Astrocyte of the cerebellum (primary cell): ENCODE measurements around the gene SPON1.

Experiments
- DNase-seq: peaks from one replicate; pipeline ENCODE4 v3.0.0-alpha.2; 2011; ENCODE audit warnings: low read depth
- H3K4me3 ChIP-seq: 2 replicates; pipeline ENCODE4 v1.5.1; 2011; ENCODE audit warnings: mild to moderate bottlenecking, low read depth, low read length, moderate library complexity
- in situ Hi-C: cut with HindIII; loops from 2 replicates; pipeline ENCODE4 v1.10.0; 2017; ENCODE audit warnings: low sequenced_read_pairs
- TF ChIP-seq, protein P1 (sequence below): IDR thresholded peaks from 2 replicates; pipeline ENCODE4 v1.5.1; 2012; ENCODE audit warnings: low read length, low read depth, moderate library complexity, mild to moderate bottlenecking; ENCODE audit errors: missing control alignments

Gene SPON1

DNA sequence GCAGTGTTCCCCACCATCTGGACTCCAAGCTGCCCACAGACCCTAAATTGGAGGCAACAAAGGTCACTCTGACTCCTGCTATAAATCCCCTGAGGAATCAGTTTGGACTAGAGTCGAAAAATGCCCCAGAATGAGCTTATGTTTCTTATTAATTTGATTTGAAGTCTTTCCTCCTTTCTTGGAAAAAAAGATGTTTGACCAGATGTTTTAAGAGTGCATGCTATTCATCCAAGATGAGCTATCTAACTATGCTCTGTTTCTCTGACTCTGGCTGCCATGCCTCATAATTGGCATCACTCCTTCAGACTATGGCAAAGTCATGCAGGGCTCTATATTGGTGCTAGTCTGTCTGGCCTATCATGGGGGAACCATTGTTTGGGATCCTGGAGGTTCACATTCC lies 174.0 kb downstream of the SPON1 start:
- no peak overlapping the region for H3K4me3 ChIP-seq
- TF ChIP-seq, protein P1, sequence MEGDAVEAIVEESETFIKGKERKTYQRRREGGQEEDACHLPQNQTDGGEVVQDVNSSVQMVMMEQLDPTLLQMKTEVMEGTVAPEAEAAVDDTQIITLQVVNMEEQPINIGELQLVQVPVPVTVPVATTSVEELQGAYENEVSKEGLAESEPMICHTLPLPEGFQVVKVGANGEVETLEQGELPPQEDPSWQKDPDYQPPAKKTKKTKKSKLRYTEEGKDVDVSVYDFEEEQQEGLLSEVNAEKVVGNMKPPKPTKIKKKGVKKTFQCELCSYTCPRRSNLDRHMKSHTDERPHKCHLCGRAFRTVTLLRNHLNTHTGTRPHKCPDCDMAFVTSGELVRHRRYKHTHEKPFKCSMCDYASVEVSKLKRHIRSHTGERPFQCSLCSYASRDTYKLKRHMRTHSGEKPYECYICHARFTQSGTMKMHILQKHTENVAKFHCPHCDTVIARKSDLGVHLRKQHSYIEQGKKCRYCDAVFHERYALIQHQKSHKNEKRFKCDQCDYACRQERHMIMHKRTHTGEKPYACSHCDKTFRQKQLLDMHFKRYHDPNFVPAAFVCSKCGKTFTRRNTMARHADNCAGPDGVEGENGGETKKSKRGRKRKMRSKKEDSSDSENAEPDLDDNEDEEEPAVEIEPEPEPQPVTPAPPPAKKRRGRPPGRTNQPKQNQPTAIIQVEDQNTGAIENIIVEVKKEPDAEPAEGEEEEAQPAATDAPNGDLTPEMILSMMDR = no peak
- DNase-seq = no peak
- in situ Hi-C loops = no loop called here

GRCh38 chr11:14137284-14137683 lies 174.8 kb downstream of the SPON1 start:
- DNase-seq = no peak
- TF ChIP-seq, protein P1 = no peak
- in situ Hi-C loops = no loop called here
- H3K4me3 ChIP-seq = no peak overlapping the region

DNA sequence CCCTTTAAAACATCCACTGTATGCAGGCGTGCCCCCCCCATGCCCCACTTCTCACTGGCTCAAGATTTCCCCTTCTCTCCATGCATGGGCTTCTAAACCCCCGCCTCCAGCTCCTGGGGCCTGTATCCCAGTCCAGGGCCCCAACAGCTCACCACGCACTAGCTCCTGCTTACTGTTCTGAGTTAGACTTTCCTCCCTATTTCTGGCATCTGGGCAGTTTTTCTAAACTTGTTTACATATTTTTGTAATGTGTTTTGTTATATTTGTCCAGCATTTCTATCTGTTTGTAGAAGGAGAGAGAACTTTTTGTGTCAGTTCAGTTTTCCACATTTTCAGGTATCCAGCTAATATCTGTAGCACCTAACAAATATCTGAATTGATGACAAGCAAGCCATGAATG lies 178.5 kb downstream of the SPON1 start:
- TF ChIP-seq, protein P1 = no peak
- H3K4me3 ChIP-seq = no peak overlapping the region
- no peak for DNase-seq
- in situ Hi-C loops = no loop called here

- DNase-seq = no peak
- in situ Hi-C loops = no loop called here
- H3K4me3 ChIP-seq = no peak overlapping the region
- TF ChIP-seq, protein P1 = no peak
These were observed 179.2 kb downstream of the SPON1 start for GRCh38 chr11:14141676-14142075.

- TF ChIP-seq, protein P1 = no peak
- DNase-seq = no peak
These were observed 182.4 kb downstream of the SPON1 start for GRCh38 chr11:14144934-14145333.

DNA sequence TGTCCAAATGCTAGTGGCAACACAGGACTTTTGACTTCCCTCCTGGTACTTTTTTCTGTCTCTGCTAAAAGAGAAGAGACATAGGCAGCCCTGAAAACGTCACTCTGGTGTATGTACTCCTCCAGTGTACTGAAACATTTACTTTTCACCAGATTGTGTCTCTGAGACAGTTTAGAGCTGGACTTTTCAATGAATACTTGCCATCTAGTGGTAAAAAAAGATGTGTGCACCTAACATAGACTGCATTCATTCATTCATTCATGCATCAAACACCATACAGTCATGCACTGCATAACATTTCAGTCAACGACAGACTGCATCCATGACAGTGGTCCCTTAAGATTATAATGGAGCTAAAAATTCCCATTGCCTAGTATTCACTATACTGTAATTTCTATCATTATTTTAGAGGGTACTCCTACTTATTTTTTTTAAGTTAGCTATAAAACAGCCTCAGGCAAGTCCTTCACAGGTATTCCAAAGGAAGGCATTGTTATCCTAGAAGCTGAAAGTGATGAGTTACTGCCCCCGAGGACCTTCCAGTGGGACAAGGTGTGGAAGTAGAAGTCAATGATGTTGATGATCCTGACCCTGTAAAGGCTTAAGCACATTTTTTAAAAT lies 186.2 kb downstream of the SPON1 start:
- H3K4me3 ChIP-seq = no peak overlapping the region
- in situ Hi-C loops = no loop called here
- DNase-seq = peak; percentile 6
- TF ChIP-seq, protein P1 = peak; percentile 58

More at GRCh38 chr11:14144934-14145333, 182.4 kb downstream of the SPON1 start:
- no peak overlapping the region for H3K4me3 ChIP-seq
- in situ Hi-C loops = no loop called here
